Sigmoid colon (tissue), 4 donors: ENCODE data around the gene KCND1.

Source experiments
- EP300 ChIP-seq, 4 donors: sonication (generic); formaldehyde crosslinking; IDR thresholded peaks; one replicate each; pipeline ENCODE4 v1.6.1; 2017; ENCODE audit warnings: antibody characterized with exemption in 4 of 4
- POLR2A ChIP-seq, 2 donors: fragments of 450-650 bp; IDR thresholded peaks; one replicate each; pipeline ENCODE4 v1.6.1; 2016; ENCODE audit warnings: antibody characterized with exemption in 2 of 2, mild to moderate bottlenecking in 2 of 2, moderate library complexity in 2 of 2
- POLR2AphosphoS5 ChIP-seq, 4 donors: sonication (generic); formaldehyde crosslinking; IDR thresholded peaks; one replicate each; pipeline ENCODE4 v1.6.1; 2017; ENCODE audit warnings: antibody characterized with exemption in 4 of 4
- TF ChIP-seq, protein P1 (sequence below), 4 experiments: fragments of 450-650 bp in 3 of 4; fragments of 200-600 bp in 1 of 4; IDR thresholded peaks; one replicate each; pipeline ENCODE4 v1.5.1; 2016 to 2019; ENCODE audit warnings: antibody characterized with exemption in 4 of 4, mild to moderate bottlenecking in 3 of 4, moderate library complexity in 2 of 4

DNA sequence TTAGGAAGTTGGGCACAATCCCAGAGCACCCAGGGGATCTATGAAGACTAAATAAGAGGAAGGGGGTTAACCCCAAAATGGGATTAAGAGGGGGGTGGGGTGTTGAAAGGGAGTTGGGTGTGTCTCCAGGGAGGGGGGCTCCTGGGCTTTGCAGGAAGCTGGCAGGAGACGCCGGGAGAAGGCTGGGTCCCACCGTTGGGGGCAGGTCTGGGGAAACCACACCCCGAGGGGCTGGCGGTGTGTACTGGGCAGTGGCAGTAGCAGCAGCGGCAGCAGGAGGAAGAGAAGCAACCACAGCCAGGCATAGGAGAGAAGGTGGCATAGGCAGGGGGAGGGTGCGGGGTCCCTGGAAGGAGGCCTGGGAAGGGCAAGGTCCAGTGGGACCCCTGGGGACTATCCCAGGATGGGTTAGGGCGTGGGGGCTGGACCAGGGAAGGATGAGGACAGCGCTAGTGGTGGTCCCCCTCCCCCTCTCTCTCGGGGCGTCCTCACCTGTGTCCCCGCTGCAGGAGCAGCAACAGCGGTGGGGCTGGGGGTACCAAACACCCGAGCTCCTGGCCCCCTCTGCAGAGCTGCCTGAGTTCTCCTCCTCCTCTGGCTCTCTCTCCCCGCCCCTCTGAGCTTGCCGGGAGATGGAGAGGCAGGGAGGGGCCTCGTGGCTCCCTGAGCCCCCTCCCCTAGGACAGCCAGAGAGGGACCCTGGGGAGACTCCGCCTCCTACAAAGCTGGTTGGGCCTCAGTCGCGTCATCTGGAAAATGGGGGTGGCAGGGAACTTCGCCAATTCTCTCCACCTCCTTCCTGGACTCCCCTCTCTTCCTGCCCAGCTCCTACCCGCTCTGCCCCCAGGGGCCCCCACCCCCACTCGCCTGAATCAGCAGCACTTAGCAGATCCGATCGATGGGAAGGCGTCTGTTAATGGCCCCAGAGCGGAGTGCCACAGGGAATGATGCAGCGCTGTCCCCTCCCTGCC lies at the start of gene KCND1:
- TF ChIP-seq POLR2A (IDR thresholded peaks at IDR 0.05) = no peak
- TF ChIP-seq EP300 (IDR thresholded peaks at IDR 0.05) = no peak
- TF ChIP-seq, protein P1, sequence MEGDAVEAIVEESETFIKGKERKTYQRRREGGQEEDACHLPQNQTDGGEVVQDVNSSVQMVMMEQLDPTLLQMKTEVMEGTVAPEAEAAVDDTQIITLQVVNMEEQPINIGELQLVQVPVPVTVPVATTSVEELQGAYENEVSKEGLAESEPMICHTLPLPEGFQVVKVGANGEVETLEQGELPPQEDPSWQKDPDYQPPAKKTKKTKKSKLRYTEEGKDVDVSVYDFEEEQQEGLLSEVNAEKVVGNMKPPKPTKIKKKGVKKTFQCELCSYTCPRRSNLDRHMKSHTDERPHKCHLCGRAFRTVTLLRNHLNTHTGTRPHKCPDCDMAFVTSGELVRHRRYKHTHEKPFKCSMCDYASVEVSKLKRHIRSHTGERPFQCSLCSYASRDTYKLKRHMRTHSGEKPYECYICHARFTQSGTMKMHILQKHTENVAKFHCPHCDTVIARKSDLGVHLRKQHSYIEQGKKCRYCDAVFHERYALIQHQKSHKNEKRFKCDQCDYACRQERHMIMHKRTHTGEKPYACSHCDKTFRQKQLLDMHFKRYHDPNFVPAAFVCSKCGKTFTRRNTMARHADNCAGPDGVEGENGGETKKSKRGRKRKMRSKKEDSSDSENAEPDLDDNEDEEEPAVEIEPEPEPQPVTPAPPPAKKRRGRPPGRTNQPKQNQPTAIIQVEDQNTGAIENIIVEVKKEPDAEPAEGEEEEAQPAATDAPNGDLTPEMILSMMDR (IDR thresholded peaks at IDR 0.05) = no peak
- TF ChIP-seq POLR2AphosphoS5 (IDR thresholded peaks at IDR 0.05) = no peak
